Measurements from ENCODE around the gene ABCB8. TPM values are rescaled to one million over a fixed set of nuclear protein-coding genes. Genes with fewer than 3 reads are reported as not detected.

ABCB8 gene
- total and polyA plus RNA-seq, 9 of the 15 experiments (the other 6 are each of a cell fraction or from before 2014, with no cell fraction given): 7.6 to 106 (median 36.3) TPM

DNA sequence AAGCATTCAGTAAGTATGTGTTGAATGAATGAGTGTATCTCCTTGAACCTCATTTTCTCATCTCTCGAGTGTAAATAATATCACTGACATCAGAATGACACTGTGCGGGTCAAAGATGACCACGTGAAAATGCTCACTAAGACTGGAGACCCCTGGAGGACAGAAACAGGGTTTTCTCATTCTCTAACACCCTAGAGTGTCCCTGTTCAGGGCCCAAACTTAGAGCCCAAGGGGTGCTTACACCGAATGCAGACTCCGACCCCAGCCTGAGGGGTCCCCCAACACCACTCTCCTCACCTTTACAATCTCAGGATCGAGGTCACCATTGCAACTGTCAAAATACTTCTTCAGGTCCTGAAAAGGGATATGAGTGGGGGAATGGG, 28.0 kb downstream of the ABCB8 start (continued):
- TF ChIP-seq, protein P1, sequence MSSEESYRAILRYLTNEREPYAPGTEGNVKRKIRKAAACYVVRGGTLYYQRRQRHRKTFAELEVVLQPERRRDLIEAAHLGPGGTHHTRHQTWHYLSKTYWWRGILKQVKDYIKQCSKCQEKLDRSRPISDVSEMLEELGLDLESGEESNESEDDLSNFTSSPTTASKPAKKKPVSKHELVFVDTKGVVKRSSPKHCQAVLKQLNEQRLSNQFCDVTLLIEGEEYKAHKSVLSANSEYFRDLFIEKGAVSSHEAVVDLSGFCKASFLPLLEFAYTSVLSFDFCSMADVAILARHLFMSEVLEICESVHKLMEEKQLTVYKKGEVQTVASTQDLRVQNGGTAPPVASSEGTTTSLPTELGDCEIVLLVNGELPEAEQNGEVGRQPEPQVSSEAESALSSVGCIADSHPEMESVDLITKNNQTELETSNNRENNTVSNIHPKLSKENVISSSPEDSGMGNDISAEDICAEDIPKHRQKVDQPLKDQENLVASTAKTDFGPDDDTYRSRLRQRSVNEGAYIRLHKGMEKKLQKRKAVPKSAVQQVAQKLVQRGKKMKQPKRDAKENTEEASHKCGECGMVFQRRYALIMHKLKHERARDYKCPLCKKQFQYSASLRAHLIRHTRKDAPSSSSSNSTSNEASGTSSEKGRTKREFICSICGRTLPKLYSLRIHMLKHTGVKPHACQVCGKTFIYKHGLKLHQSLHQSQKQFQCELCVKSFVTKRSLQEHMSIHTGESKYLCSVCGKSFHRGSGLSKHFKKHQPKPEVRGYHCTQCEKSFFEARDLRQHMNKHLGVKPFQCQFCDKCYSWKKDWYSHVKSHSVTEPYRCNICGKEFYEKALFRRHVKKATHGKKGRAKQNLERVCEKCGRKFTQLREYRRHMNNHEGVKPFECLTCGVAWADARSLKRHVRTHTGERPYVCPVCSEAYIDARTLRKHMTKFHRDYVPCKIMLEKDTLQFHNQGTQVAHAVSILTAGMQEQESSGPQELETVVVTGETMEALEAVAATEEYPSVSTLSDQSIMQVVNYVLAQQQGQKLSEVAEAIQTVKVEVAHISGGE (CRISPR knock-in tag; IDR thresholded peaks at IDR 0.05): no peak
- TF ChIP-seq, protein P2, sequence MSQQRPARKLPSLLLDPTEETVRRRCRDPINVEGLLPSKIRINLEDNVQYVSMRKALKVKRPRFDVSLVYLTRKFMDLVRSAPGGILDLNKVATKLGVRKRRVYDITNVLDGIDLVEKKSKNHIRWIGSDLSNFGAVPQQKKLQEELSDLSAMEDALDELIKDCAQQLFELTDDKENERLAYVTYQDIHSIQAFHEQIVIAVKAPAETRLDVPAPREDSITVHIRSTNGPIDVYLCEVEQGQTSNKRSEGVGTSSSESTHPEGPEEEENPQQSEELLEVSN (IDR thresholded peaks at IDR 0.05; ENCODE audit: borderline replicate concordance in 1 of 2, extremely low read depth in 1 of 2, insufficient read depth in 1 of 2, insufficient read length in 1 of 2, low read depth in 1 of 2, low read length in 1 of 2, poor library complexity in 1 of 2, severe bottlenecking in 1 of 2): peak in 1 of 2 experiments; percentile 69
- no peak for TF ChIP-seq KAT7 (CRISPR knock-in tag; IDR thresholded peaks at IDR 0.05; ENCODE audit: borderline replicate concordance)
- TF ChIP-seq ZNF134 (CRISPR knock-in tag; conservative IDR thresholded peaks at IDR 0.05): no peak
- TF ChIP-seq MECOM (CRISPR knock-in tag; IDR thresholded peaks at IDR 0.05): no peak
- no peak for TF ChIP-seq CHD2 (IDR thresholded peaks at IDR 0.05; ENCODE audit: low read depth, low read length)

All from K562 (cell line).